ENCODE results near the gene IQSEC1. TPM values are rescaled to one million over a fixed set of nuclear protein-coding genes. Genes with fewer than 3 reads are reported as not detected.

IQSEC1 gene
- total RNA-seq, 4 donors from 2014 or later, result 31.9 to 35.8 (median 34.8) TPM

GRCh38 chr3:12903881-12904280, 169.3 kb downstream of the IQSEC1 start:
- no peak overlapping the region for H3K4me3 ChIP-seq (ENCODE audit: low read depth, poor library complexity, severe bottlenecking)
- no peak for TF ChIP-seq CTCF (IDR thresholded peaks at IDR 0.05)
- TF ChIP-seq POLR2A (IDR thresholded peaks at IDR 0.05), result no peak
- no peak for DNase-seq (ENCODE audit: low spot score in 2 of 2)
- intact Hi-C loops (cut with DNase I; ENCODE audit: low total_unique reads), result no loop called here
- 93 to 94% methylated on average over 7 of the region's 7 CpGs for WGBS, 2 donors

GRCh38 chr3:12903000-12903800, 170.0 kb downstream of the IQSEC1 start:
- 80 to 87% methylated on average over 11 to 20 of the region's 20 CpGs for WGBS, 2 donors
- H3K4me3 ChIP-seq (ENCODE audit: low read depth, poor library complexity, severe bottlenecking), result no peak overlapping the region
- intact Hi-C loops (cut with DNase I; ENCODE audit: low total_unique reads), result no loop called here
- no peak for DNase-seq (ENCODE audit: low spot score in 2 of 2)
- TF ChIP-seq POLR2A (IDR thresholded peaks at IDR 0.05), result no peak
- no peak for TF ChIP-seq CTCF (IDR thresholded peaks at IDR 0.05)

DNA sequence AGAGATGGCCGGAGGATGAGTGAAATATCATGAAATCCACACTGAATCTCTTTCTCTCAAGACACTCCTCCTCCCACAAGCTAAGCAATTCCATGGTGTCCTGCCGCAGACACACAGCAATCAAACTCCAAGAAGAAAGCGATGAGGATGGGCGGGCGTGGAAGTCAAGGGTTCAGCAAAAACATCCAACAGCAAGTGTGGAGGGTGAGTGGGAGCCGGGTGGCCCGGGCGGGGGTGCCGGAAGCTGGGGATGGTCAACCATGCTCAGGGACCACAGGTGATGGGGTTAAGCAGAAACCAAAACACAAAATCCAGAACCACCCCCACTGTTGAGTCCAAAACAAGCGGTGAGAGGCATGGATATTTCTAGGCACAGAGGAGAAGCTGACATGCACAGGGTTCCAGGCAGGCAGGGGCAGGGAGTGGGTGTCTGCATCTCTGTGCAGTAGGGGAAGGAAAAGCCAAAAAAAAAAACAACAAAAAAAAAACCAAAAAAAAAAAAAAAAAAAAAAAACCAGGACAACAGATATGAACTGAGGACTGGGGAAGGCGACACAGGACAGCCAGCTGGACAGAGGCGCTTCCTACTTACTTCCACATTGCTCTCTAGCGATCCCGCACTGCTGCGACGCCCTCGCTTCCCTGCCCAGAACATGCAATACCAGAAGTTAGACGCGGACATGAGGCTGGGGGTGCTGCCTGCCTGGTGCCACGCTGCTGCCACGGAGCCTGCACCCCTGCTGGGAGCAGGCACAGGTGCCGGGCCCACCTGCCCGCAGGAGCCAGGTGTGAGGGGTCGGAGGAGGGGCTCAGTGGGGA, 170.8 kb downstream of the IQSEC1 start:
- TF ChIP-seq CTCF (IDR thresholded peaks at IDR 0.05) (no peak), POLR2A (IDR thresholded peaks at IDR 0.05) (no peak)
- intact Hi-C loops (cut with DNase I; ENCODE audit: low total_unique reads), result no loop called here
- 89% methylated on average over 24 of the region's 24 CpGs for WGBS, 2 donors
- H3K4me3 ChIP-seq (ENCODE audit: low read depth, poor library complexity, severe bottlenecking), result no peak overlapping the region
- DNase-seq (ENCODE audit: low spot score in 2 of 2), result no peak

- no peak for TF ChIP-seq POLR2A (IDR thresholded peaks at IDR 0.05)
- TF ChIP-seq CTCF (IDR thresholded peaks at IDR 0.05), result no peak
- DNase-seq (ENCODE audit: low spot score in 2 of 2), result no peak
- WGBS, 2 donors, result 70 to 80% methylated on average over 4 to 6 of the region's 6 CpGs
- no peak overlapping the region for H3K4me3 ChIP-seq (ENCODE audit: low read depth, poor library complexity, severe bottlenecking)
- intact Hi-C loops (cut with DNase I; ENCODE audit: low total_unique reads), result no loop called here
Measured at GRCh38 chr3:12901623-12902045, 171.6 kb downstream of the IQSEC1 start.

- no peak for DNase-seq (ENCODE audit: low spot score in 2 of 2)
Measured at GRCh38 chr3:12900885-12901411, 172.3 kb downstream of the IQSEC1 start.

More at GRCh38 chr3:12900885-12901411, 172.3 kb downstream of the IQSEC1 start:
- 97% methylated on average over 19 to 21 of the region's 22 CpGs for WGBS, 2 donors
- no peak overlapping the region for H3K4me3 ChIP-seq (ENCODE audit: low read depth, poor library complexity, severe bottlenecking)
- TF ChIP-seq POLR2A (IDR thresholded peaks at IDR 0.05) (no peak), CTCF (IDR thresholded peaks at IDR 0.05) (no peak)
- intact Hi-C loops (cut with DNase I; ENCODE audit: low total_unique reads), result no loop called here

Measured in lower leg skin (tissue), 4 donors.